GM12878 (cell line): Measurements from ENCODE around the gene PPM1J. TPM values are rescaled to one million over a fixed set of nuclear protein-coding genes. Genes with fewer than 3 reads are reported as not detected.

Source experiments
- ATAC-seq: fragments of 200-7000 bp; cut with Tn5 transposase; 3 replicates; pipeline ENCODE4 v1.9.1; 2020; ENCODE audit warnings: mild to moderate bottlenecking, moderate library complexity
- BruUV-seq: library from RNA; stranded (reverse); fragments of 400-500 nt; replicated peaks from 2 replicates; lab custom pipeline; 2021; lab: Mats Ljungman, UMichigan
- CTCF ChIA-PET: fragments of 300-600 bp; sonication (Branson Sonifier 250); formaldehyde crosslinking; extraction: SDS; loops from one replicate; lab custom pipeline; 2021; ENCODE audit warnings: inconsistent platforms; lab: Yijun Ruan, JAX
- POLR2A ChIA-PET: fragments of 350-600 bp; formaldehyde crosslinking; extraction: SDS; loops from one replicate; lab custom pipeline; 2021; ENCODE audit warnings: inconsistent platforms; lab: Charles Lee
- RAD21 ChIA-PET: fragments of 300-600 bp; sonication (Branson Sonifier 250); formaldehyde crosslinking; loops from one replicate; lab custom pipeline; 2023; ENCODE audit warnings: antibody characterized with exemption; ENCODE audit not compliant: unreplicated experiment; lab: Charles Lee
- SMC1A ChIA-PET: fragments of 300-600 bp; sonication (Branson Sonifier 250); formaldehyde crosslinking; loops from one replicate; lab custom pipeline; 2023; ENCODE audit not compliant: unreplicated experiment, uncharacterized antibody; lab: Charles Lee
- DNase-seq: peaks from one replicate; pipeline ENCODE4 v3.0.0-alpha.2; 2011; ENCODE audit warnings: low read depth, low spot score
- FAIRE-seq: peaks from 3 replicates; lab custom pipeline; 2011; peaks lifted over from hg19 to GRCh38; lab: Jason Lieb, UNC
- H2AFZ ChIP-seq: 2 replicates; pipeline ENCODE4 v1.6.0; 2011; ENCODE audit warnings: low read depth, low read length, control low read depth; ENCODE audit not compliant: control insufficient read depth
- H3K27ac ChIP-seq: 2 replicates; pipeline ENCODE4 v1.5.1; 2011; ENCODE audit warnings: control low read depth; ENCODE audit not compliant: control insufficient read depth, insufficient read depth
- H3K27me3 ChIP-seq, 2 experiments: replicated peaks in 1 of 2; 2 replicates each; pipeline versions ENCODE4 v1.6.0 to v1.6.1; 2011; ENCODE audit warnings: low read length in 1 of 2; ENCODE audit not compliant: control insufficient read depth in 2 of 2, insufficient read depth in 2 of 2
- H3K36me3 ChIP-seq, 2 experiments: 2 replicates each; pipeline ENCODE4 v1.5.1; 2011; ENCODE audit warnings: low read length in 1 of 2; ENCODE audit not compliant: control insufficient read depth in 2 of 2, insufficient read depth in 2 of 2
- H3K4me1 ChIP-seq: 2 replicates; pipeline ENCODE4 v1.6.1; 2011; ENCODE audit warnings: mild to moderate bottlenecking, low read length, moderate library complexity, mixed read lengths; ENCODE audit not compliant: control insufficient read depth, insufficient read depth
- H3K4me2 ChIP-seq: 2 replicates; pipeline ENCODE4 v1.6.0; 2011; ENCODE audit warnings: control low read depth; ENCODE audit not compliant: control insufficient read depth, insufficient read depth
- H3K4me3 ChIP-seq: fragments of 200-600 bp; sonication (generic); 2 replicates; pipeline ENCODE4 v1.5.1; 2016
- H3K79me2 ChIP-seq: 2 replicates; pipeline ENCODE4 v1.6.0; 2011; ENCODE audit warnings: low read length; ENCODE audit not compliant: control insufficient read depth, insufficient read depth
- H3K9ac ChIP-seq: 2 replicates; pipeline ENCODE4 v1.8.0; 2011; ENCODE audit warnings: low read length, control low read depth, mixed read lengths; ENCODE audit not compliant: control insufficient read depth, insufficient read depth
- H3K9me3 ChIP-seq: replicated peaks from 3 replicates; pipeline ENCODE4 v1.5.1; 2011; ENCODE audit warnings: mild to moderate bottlenecking, low read length; ENCODE audit not compliant: control insufficient read depth, insufficient read depth
- H4K20me1 ChIP-seq: 2 replicates; pipeline ENCODE4 v1.6.0; 2011; ENCODE audit not compliant: control insufficient read depth, insufficient read depth
- MTA2 ChIP-seq: fragments of 450-650 bp; IDR thresholded peaks from 2 replicates; pipeline ENCODE4 v1.6.1; 2016; ENCODE audit warnings: low read depth, mild to moderate bottlenecking, moderate library complexity
- NRF1 ChIP-seq: conservative IDR thresholded peaks from 2 replicates; pipeline ENCODE4 v1.6.1; 2011; ENCODE audit warnings: mild to moderate bottlenecking, low read depth, low read length, improper control_type of control experiment
- TBL1XR1 ChIP-seq: IDR thresholded peaks from 2 replicates; pipeline ENCODE4 v1.6.1; 2012; ENCODE audit warnings: low read depth, low read length, improper control_type of control experiment
- TCF12 ChIP-seq: IDR thresholded peaks from 2 replicates; pipeline ENCODE4 v1.6.1; 2011; ENCODE audit warnings: low read depth, mild to moderate bottlenecking, low read length
- ZNF217 ChIP-seq: fragments of 450-650 bp; IDR thresholded peaks from 2 replicates; pipeline ENCODE4 v1.6.1; 2017; ENCODE audit warnings: antibody characterized with exemption, mild to moderate bottlenecking
- WGBS: methylation state at CpG from one replicate; pipeline ENCODE4 v1.1.6; 2016; ENCODE audit warnings: low lambda C conversion rate; ENCODE audit not compliant: insufficient replicate concordance, insufficient coverage; ENCODE audit errors: missing lambda C conversion rate; 5-methylcytosine and 5-hydroxymethylcytosine counted together
- in situ Hi-C: fragments of 300-500 bp; cut with MboI; formaldehyde crosslinking; loops from 9 replicates; pipeline ENCODE4 v1.14.3; 2018; ENCODE audit warnings: mixed read lengths
- intact Hi-C: fragments of 100-400 bp; cut with micrococcal nuclease; formaldehyde crosslinking; loops from one replicate; pipeline ENCODE4 v1.14.2; 2022; ENCODE audit not compliant: unreplicated experiment
- polyA plus RNA-seq, 11 experiments: library from polyadenylated mRNA; depleted of rRNA in 4 of 11; unstranded in 6 of 11; stranded (reverse) in 5 of 11; fragments of >200 nt; fragmentation: Nextera tagmentation in 4 of 11; fragmentation: Illumina TruSeq in 1 of 11; extraction: Ambion mirVana in 4 of 11; extraction: Trizol in 1 of 11; gene quantifications; 1 replicate in 1 of 11; 2 replicates in 10 of 11; pipeline versions ENCODE4 v1.2.1 to v1.2.3, GENCODE V29; 2011 to 2016; ENCODE audit warnings: inconsistent platforms in 2 of 11, missing spikeins in 2 of 11, low read depth in 1 of 11
- total RNA-seq, 4 experiments: library from RNA; depleted of rRNA in 3 of 4; stranded (reverse); fragments of >200 nt in 3 of 4; fragmentation: Illumina TruSeq in 1 of 4; extraction: Trizol in 1 of 4; gene quantifications; 2 replicates each; pipeline versions ENCODE4 v1.2.1 to v1.2.3, GENCODE V29; 2013 to 2021
- TF ChIP-seq, protein P1 (sequence below): fragments of 450-650 bp; IDR thresholded peaks from 2 replicates; pipeline ENCODE4 v1.6.1; 2016; ENCODE audit warnings: mild to moderate bottlenecking

PPM1J gene
- total and polyA plus RNA-seq, 10 of the 15 experiments (the other 5 are each of a cell fraction or from before 2014, with no cell fraction given), result 0.07 to 1.8 (median 0.59) TPM; not detected in 1

DNA sequence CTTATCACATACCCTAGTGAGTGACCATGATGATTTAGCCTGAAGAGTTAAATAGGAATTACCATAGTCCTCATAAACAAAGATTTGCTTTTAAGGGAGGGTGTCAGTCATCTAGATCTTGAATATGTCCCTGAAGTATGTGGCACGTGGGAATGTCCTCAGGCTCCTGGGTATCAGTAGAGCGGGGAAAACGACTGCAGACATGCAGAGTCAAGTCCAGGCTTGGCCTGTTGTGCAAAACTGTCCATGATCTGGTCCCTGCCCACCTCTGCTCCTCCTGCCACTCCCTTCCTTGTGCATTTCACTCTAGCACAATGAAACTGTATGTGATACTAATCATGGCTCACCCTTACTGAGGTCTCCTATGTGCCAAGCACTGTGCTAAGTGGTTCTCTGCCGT lies 27.8 kb downstream of the PPM1J start:
- Histone ChIP-seq H4K20me1 (0 out of 2 replicates have a peak, but pooled peaks cover 3% of the 10 kb centered on the region), H2AFZ (no peak overlapping the region), H3K4me1 (peaks cover 11% of the 10 kb centered on the region; the same call in 1 of the 2 replicates), H3K4me2 (no peak overlapping the region), H3K36me3 (peaks cover 3 to 6% of the 10 kb centered on the region in 2 experiments), H3K9ac (no peak overlapping the region), H3K27ac (no peak overlapping the region), H3K79me2 (no peaks in the 10 kb centered on the region; the same call in 1 of the 2 replicates), H3K27me3 (no peaks in the 10 kb centered on the region), H3K9me3 (no peaks in the 10 kb centered on the region), H3K4me3 (no peak overlapping the region)
- no peak; the same call in 2 of the 3 replicates for ATAC-seq
- peak; percentile 31 for FAIRE-seq
- DNase-seq, result no peak
- no TSS peak for BruUV-seq
- ChIA-PET RAD21 (no interaction called here), POLR2A (interaction anchor here (1.6 kb wide), 1 partner anchor 13 kb away, joined by 4 read pairs; no protein-coding TSS in a partner anchor), SMC1A (interaction anchor here (1.7 kb wide), 1 partner anchor 12 kb away, joined by 5 read pairs; the partner anchor contains the start of gene MOV10), CTCF (no interaction called here)
- TF ChIP-seq ZNF217, result no peak
- TF ChIP-seq TBL1XR1, result no peak
- TF ChIP-seq TCF12, result no peak
- no peak for TF ChIP-seq NRF1
- no peak for TF ChIP-seq MTA2
- TF ChIP-seq, protein P1, sequence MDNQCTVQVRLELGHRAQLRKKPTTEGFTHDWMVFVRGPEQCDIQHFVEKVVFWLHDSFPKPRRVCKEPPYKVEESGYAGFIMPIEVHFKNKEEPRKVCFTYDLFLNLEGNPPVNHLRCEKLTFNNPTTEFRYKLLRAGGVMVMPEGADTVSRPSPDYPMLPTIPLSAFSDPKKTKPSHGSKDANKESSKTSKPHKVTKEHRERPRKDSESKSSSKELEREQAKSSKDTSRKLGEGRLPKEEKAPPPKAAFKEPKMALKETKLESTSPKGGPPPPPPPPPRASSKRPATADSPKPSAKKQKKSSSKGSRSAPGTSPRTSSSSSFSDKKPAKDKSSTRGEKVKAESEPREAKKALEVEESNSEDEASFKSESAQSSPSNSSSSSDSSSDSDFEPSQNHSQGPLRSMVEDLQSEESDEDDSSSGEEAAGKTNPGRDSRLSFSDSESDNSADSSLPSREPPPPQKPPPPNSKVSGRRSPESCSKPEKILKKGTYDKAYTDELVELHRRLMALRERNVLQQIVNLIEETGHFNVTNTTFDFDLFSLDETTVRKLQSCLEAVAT, result no peak
- in situ Hi-C loops (no loop called here), intact Hi-C loops (no loop called here)
- WGBS, result 88% methylated on average over 4 of the region's 4 CpGs
